ENCODE data around the gene SPATS2.
"Not testable (repeated sequence)": the region's sequence is repeated elsewhere in the genome, so short reads cannot be mapped to it uniquely, and the experiment has no call there.

SPATS2 gene

DNA sequence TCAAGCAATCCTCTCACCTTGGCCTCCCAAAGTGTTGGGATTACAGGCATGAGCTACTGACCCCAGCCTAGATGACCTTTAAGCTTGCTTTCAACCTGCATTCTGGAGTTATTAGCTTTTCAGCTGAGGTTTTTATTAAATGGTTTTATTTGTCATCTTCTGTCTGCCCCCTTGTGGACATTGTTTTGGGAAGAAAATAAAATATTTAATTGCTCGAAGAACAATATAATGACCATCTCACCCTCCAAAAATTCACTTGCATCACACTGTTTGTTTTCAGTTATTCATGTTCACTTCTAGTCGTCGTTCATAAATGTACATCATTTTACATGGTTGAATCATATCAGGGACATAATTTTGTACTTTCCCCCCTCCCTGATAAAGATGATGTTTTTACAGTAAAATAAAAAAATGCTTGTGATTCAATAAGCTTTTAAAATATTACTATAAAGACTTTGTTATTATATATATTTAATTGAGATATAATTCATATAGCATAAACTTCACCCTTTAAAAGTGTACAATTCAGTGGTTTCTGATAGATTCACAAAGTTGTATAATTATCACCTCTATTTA, 10.1 kb upstream of the SPATS2 start:
- DNase-seq, result peak; percentile 50

DNA sequence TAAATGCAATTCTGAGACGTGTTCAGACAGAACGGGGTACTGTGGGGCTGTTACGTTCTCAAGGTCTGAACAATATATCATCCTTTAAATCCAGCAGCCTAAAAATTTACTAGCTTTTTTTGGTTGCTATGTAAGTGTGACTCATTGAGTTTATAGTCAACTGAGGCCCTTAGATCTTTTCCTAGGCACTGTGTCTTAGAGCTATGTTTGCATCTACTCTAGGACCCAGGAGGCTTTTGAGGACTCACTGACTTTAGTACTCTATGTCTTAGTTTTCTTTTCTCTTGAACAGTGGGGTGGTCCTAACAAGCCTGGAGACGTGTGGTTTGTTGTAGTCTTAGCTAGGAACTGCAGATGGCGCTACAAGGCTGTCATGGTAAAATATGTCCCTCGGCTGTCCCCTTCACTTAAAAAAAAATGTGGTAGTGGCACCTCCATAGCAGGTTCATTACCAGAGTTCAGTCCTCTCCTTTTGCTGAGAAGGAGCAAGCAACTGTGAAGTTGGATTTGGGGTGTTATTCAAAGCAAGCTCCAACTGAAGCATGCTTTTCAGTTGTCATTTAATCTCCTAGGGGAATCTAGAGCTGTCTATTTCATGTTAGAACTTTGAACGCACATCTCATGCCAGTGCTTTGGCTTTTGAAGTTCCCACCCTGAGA, 8.7 kb upstream of the SPATS2 start:
- peak; percentile 53 for DNase-seq

DNA sequence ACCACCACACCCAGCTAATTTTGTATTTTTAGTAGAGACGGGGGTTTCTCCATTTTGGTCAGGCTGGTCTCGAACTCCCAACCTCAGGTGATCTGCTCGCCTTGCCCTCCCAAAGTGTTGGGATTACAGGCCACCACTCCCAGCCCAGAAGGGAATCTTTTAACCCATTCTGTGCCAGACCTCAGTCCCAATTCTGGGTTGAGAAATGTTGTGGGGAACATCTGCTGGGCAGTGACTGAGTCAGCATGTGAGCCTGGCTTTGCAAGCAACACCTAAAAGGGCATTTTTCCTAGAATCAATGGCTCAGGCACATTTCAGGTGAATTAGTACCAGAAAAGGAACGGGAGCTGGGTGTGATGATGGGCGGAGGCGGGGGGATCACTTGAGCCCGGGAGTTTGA, 7.6 kb upstream of the SPATS2 start:
- no peak for DNase-seq

- no peak for DNase-seq
Measured at GRCh38 chr12:49362077-49362476, 5.2 kb upstream of the SPATS2 start.

DNA sequence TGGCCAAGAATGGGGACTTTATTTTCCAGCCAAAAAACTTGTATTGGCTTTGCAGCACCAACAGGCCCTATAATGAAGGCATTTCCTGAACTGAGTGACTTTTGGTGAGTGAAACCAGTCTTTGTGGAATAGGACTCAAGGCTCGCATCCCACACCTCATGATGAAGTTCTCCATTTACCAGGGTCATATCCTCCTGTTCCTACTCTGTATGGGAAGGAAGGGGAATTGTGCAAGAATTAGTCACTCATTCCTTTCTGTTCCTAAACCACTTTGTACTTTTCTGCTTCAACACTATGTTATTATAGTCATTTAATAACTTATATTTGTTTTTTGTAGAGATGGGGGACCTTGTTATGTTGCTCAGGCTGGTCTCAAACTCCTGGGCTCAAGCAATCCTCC, 2.3 kb upstream of the SPATS2 start:
- DNase-seq, result no peak

DNA sequence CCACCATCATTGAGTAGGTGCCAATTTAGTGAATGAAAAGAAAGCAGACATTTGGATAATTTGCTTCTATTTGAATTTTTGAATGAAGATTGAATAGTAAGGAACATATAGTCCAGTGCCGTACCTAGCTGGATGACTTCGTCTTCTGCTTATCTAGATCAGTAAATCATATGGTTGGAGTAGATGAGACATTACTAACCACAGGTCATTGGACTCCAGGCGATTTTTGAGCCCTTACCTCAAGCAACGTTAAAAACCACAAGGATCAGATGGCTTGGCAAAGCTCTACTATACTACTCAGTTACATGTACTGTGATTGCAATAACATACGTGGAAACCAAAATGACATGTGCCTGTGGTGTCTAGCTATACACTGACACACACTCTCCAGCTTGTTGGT, 1.7 kb upstream of the SPATS2 start:
- DNase-seq, result peak; percentile 13

GRCh38 chr12:49366096-49366651, 1.1 kb upstream of the SPATS2 start:
- DNase-seq, result no peak

DNA sequence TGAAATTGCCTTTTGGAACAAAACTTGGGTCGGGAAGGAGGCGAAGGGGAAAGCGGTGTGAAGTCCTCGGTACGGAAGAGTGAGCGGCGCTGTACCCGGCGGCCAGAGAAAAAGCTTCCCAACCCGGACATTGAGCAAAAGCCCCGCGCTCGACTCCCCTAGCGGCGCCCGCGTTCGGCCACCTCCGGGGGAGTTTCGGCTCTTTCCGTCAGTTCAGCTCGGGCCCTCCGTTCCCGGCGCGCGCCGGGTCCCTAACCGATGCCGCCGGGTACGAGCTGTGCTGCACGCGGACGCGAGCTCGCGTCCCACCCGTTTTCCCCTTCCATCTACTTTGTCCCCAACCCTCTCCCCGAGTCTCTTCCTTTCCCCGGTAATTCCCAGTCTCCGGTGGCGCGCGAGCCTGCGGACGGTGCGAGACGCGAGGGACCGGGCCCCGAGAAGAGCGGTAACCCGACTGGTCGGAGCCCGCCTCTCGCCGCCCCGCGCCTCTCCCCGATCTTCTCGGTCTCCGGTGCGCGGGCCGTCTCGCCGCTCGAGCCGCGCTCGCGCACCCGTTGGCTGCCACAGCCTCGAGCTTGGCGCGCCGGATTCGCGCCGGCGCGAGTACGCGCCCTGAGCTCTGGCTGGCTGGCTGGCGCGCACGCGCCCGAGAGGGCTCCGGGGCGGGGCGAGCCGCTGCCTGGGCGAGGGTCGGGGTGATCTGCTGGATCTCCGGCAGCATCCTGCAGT, 446 bp upstream of the SPATS2 start:
- DNase-seq, result peak; percentile 89

- DNase-seq, result no peak
Measured at GRCh38 chr12:49368240-49368600, 958 bp downstream of the SPATS2 start.

GRCh38 chr12:49369411-49370145, 2.3 kb downstream of the SPATS2 start:
- DNase-seq, result peak; percentile 25

- no peak for DNase-seq
Measured at GRCh38 chr12:49370539-49370938, 3.3 kb downstream of the SPATS2 start.

DNA sequence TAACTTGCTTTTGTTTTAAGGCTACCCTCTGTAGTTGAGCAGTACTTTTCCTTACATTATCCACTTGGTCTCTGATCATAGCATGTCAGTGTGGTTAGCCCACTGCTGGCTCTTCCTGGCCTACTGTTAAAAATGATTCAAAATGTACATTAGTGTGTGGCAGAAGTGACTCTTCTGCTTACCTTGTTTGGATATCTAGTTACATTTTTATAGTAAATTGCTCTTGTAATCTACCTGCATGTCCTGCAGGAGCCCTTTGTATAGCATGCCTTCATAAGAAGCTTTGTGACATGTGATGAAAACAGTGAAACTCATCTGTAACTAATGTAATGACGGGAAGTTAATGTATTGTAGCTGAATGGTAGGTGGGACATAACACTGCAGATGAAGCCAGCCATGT, 8.1 kb downstream of the SPATS2 start:
- DNase-seq, result no peak

DNA sequence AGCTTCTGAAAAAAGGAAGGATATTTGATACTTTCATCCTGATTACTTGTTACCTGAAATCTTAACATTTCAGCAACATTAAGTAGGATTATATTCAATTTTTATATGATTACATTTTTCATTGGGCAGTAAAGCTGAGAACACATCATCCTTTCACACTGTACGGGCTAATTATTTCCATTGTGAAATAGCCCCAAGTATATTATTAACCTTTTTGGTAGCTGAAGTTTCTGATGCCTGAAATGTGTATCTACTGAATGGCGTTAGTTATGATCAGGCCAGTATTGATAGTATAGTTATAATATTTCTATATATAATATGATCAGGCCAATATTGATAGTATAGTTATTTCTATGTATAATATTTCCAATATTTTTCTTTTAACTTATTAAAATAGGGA, 10.1 kb downstream of the SPATS2 start:
- peak; percentile 16 for DNase-seq

GRCh38 chr12:49380184-49380583, 12.9 kb downstream of the SPATS2 start:
- not testable (repeated sequence) for DNase-seq

- DNase-seq, result no peak
Measured at GRCh38 chr12:49388682-49389386, 21.6 kb downstream of the SPATS2 start.

- no peak for DNase-seq
Measured at GRCh38 chr12:49389387-49389703, 22.1 kb downstream of the SPATS2 start.

- DNase-seq, result no peak
Measured at GRCh38 chr12:49397000-49397399, 29.7 kb downstream of the SPATS2 start.

DNA sequence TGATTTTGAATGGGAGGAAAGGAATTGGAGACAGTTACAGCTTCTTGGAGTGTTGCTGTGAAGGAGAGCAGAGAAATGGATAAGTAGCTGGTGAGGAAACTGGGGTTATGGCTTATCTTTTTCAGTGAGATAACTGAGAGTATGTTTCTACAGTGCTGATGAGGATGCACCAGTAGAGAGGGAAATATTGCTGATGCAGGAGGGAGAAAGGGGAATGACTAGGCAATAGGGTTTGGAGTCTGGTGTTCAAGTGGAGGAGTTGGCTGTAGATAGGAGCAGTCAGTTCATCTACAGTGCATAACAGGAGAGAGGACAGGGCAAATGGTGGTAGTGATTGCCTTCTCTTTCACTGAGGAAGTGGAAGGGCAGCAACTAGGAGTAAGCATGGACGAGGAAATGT, 33.0 kb downstream of the SPATS2 start:
- no peak for DNase-seq

DNA sequence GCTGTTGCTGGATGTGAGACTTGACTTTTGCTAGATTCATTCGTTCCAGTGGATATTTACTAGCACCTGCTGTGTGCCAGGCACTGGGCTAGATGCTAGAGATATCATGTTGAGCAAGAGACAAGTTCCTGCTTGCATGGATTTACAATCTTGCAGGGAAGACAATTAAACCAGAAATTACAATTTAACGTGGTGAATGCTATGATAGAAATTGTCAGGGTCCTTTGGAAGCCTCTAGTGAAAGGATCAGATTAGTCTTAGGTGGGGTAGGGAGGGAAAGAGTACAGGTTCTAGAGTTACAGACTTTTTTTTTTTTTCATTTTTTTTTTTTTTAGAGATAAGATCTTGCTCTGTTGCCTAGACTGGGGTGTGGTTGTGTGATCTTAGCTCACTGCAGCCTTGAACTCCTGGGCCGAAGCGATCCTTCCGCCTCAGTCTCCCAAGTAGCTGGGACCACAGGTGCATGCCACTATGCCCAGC, 36.7 kb downstream of the SPATS2 start:
- no peak for DNase-seq

DNA sequence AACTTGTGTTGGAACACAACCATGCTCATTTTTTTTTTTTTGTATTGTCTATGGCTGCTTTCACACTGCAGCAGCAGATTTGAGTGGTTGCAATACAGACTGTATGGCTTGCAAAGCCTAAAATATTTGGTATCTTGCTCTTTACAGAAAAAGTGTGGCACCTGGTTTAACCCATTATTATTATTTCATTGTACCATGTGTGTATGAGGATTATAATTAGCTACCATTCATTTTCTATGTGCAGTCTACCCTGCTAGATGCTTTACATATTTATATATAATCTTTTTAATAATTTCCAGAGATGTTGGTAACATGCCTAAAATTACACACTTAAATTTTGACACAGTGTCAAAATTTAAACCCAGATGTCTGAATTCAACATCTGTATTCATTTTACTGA, 37.7 kb downstream of the SPATS2 start:
- no peak for DNase-seq

GRCh38 chr12:49410818-49411217, 43.6 kb downstream of the SPATS2 start:
- no peak for DNase-seq

GRCh38 chr12:49413010-49413409, 45.7 kb downstream of the SPATS2 start:
- DNase-seq, result no peak

DNA sequence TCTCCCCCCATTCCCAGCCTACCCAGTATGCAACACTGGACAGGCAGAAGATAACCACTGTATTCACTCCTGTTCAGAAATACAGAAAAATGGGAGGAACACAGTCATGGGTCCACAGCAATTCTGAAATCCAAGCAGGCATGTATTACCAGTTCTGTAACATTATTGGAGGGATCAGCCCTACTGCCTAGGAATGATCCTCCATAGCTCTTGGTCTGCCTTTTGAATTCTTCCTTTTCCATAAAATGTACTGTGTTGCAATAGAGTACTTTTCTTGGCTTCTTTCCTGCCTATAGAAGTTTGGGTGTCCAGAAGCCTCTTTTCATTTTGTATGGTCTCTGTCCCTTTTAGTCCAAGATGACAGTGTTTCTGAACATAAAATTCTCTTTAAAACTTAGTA, 46.5 kb downstream of the SPATS2 start:
- DNase-seq, result no peak
